Measurements from ENCODE around the gene DGKG.

The DGKG gene

DNA sequence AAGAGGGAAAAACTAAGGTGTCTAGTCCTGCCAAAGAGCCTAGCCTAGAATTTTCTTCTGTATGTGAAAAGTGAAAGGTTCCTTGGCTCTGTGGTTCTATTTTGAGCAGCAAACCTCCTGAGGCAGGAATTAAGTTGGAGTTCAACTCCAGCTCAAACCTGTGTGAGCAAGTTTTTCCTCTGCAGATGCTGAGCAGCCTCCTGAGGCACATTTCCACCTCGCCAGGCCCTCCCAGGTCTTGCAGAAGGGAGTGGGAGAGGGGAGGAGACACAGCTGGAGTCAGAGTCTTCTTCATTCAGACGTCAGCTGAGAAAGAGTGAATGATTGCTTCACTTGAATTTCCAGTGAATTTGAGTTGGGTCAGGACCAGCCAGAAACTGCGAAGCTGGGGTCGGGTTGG is 183.6 kb downstream of the DGKG start:
- Mint-ChIP-seq H3K4me3 (no peak overlapping the region), H3K27ac (no peak overlapping the region), H3K9me3 (no peaks in the 10 kb centered on the region), H3K4me1 (peaks cover 6% of the 10 kb centered on the region), H3K36me3 (ENCODE audit: low read depth) (no peaks in the 10 kb centered on the region), H3K27me3 (ENCODE audit: low read depth, poor library complexity) (peaks cover 22% of the 10 kb centered on the region)
- TF ChIP-seq, protein P1, sequence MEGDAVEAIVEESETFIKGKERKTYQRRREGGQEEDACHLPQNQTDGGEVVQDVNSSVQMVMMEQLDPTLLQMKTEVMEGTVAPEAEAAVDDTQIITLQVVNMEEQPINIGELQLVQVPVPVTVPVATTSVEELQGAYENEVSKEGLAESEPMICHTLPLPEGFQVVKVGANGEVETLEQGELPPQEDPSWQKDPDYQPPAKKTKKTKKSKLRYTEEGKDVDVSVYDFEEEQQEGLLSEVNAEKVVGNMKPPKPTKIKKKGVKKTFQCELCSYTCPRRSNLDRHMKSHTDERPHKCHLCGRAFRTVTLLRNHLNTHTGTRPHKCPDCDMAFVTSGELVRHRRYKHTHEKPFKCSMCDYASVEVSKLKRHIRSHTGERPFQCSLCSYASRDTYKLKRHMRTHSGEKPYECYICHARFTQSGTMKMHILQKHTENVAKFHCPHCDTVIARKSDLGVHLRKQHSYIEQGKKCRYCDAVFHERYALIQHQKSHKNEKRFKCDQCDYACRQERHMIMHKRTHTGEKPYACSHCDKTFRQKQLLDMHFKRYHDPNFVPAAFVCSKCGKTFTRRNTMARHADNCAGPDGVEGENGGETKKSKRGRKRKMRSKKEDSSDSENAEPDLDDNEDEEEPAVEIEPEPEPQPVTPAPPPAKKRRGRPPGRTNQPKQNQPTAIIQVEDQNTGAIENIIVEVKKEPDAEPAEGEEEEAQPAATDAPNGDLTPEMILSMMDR (IDR thresholded peaks at IDR 0.05) = no peak
- no peak for DNase-seq

DNA sequence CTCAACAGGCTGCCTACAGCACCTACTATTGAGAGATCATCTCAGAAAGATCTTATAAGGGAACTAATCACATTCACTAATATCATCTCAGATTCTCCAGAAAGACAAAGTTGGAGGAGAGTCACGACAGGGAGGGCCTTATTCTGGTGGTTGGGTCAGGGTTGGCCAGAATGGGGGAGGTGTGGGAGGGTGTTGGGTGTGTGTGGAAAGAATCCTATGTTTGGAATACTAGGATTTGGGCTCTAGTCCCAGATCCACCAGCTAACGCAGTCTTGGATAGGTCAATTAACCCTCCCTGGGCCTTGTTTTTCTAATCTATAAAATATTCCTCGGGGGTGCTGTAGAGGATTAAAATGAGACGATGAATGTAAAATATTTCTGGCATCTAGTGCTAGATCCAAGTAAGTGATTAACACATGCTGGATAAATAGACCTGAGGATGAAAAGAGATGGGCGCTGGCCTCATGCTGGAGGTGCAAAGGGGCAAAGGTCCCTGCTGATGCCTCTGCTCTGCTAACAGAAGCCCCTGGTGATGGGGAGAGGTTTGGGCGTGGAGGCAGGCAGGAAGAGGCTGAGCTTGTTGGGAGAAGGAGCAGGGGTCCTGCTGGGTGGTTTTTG is 185.6 kb downstream of the DGKG start:
- Mint-ChIP-seq H3K36me3 (ENCODE audit: low read depth) (no peaks in the 10 kb centered on the region), H3K27me3 (ENCODE audit: low read depth, poor library complexity) (peaks cover 18% of the 10 kb centered on the region), H3K4me1 (peaks cover 6% of the 10 kb centered on the region), H3K4me3 (no peak overlapping the region), H3K27ac (no peak overlapping the region), H3K9me3 (no peaks in the 10 kb centered on the region)
- TF ChIP-seq, protein P1 (IDR thresholded peaks at IDR 0.05) = no peak
- no peak for DNase-seq

DNA sequence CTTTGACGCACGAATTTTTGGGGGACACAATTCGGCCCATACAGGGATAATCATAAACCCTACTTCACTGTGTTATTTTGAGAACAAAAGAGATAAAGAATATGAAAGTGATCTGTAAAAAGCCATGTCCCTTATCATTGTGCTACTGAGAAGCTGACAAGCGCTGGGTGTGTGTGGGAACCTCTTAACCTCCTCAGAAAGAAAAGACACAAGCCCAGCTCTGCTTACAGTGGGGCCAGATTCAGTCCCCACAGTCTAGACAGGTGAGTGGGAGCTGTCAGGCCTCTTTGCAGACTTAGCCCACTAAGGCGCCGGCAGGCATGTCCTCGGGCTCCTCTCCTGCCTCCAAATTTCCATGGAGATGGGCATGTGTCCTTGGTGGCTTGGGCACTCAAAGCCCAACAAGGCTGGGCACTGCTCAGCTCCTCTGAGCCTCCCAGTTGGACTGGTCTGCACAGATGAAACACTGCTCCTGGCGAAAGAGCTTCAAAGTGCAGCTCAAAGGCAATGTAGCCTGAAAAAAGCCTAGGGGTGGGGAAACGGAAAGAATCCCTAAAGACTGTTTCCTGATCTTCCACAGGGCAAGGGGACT is 188.7 kb downstream of the DGKG start:
- no peaks in the 10 kb centered on the region for H3K4me1 Mint-ChIP-seq
- H3K9me3 Mint-ChIP-seq = no peaks in the 10 kb centered on the region
- TF ChIP-seq, protein P1 (IDR thresholded peaks at IDR 0.05) = no peak
- DNase-seq = no peak
- H3K4me3 Mint-ChIP-seq = no peak overlapping the region
- H3K36me3 Mint-ChIP-seq (ENCODE audit: low read depth) = no peaks in the 10 kb centered on the region
- no peak overlapping the region for H3K27ac Mint-ChIP-seq
- H3K27me3 Mint-ChIP-seq (ENCODE audit: low read depth, poor library complexity) = peaks cover 20% of the 10 kb centered on the region

DNA sequence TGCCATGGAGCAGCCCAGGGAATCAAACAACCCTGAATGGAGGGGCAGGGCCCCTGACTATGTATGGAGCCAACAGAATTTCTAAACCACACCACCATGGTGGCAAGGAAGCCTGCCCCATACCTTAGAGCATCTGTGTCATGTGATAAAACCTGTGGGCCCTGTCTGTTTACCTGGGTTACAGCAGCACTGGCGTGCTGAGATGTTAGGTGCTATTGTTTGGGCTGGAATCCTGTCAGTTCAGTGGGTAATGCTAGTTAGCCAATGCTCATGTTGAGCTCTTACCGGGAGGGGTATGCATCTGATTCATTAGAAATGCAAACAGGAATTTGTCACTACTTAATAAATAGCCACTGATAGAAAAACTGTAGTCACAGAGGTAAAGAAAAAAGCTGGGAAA is 189.7 kb downstream of the DGKG start:
- no peak overlapping the region for H3K4me3 Mint-ChIP-seq
- H3K9me3 Mint-ChIP-seq = no peaks in the 10 kb centered on the region
- no peak for DNase-seq
- no peaks in the 10 kb centered on the region for H3K4me1 Mint-ChIP-seq
- no peak overlapping the region for H3K27ac Mint-ChIP-seq
- TF ChIP-seq, protein P1 (IDR thresholded peaks at IDR 0.05) = no peak
- no peaks in the 10 kb centered on the region for H3K36me3 Mint-ChIP-seq (ENCODE audit: low read depth)
- H3K27me3 Mint-ChIP-seq (ENCODE audit: low read depth, poor library complexity) = peaks cover 15% of the 10 kb centered on the region

DNA sequence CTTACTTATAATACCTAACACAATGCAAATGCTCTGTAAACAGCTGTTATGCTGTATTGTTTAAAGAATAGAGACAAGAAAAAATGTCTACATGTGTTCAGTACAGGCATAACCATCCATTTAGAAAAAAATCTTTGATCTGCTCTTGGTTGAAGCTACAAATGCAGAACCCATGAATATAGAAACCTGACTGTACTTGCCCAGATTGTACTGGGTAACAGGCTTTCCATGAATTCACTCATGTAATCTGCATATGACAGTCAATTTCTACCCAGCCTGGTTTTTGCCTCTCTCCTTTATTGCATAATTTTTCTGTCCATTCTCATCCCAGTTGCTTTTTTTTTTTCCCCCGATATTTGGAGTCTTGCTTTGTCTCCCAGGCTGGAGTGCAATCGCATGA is 190.5 kb downstream of the DGKG start:
- H3K27me3 Mint-ChIP-seq (ENCODE audit: low read depth, poor library complexity) = peaks cover 15% of the 10 kb centered on the region
- H3K4me3 Mint-ChIP-seq = no peak overlapping the region
- DNase-seq = no peak
- H3K4me1 Mint-ChIP-seq = peaks cover 2% of the 10 kb centered on the region
- H3K9me3 Mint-ChIP-seq = no peaks in the 10 kb centered on the region
- TF ChIP-seq, protein P1 (IDR thresholded peaks at IDR 0.05) = no peak
- H3K27ac Mint-ChIP-seq = no peak overlapping the region
- H3K36me3 Mint-ChIP-seq (ENCODE audit: low read depth) = no peaks in the 10 kb centered on the region

DNA sequence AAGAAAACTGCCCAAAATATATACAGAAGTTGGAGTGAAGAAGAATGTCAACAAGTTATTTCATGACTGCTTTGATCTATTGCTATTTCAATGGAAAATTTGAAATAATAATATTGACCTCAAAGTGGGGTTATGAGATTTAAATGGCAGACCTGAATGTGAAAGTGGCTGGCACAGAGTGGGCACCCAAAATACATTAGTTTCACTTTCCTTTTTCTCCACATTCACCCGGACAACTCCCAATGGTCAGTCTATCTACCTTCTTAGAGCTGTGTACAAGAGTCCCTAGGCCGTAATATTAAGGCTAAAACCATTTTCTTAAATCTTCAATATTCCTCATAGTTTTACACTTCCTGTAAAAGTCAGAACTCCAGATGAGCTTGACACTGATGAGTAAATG is 191.5 kb downstream of the DGKG start:
- no peak overlapping the region for H3K4me3 Mint-ChIP-seq
- peaks cover 15% of the 10 kb centered on the region for H3K27me3 Mint-ChIP-seq (ENCODE audit: low read depth, poor library complexity)
- H3K4me1 Mint-ChIP-seq = peaks cover 10% of the 10 kb centered on the region
- H3K9me3 Mint-ChIP-seq = no peaks in the 10 kb centered on the region
- no peaks in the 10 kb centered on the region for H3K36me3 Mint-ChIP-seq (ENCODE audit: low read depth)
- H3K27ac Mint-ChIP-seq = no peak overlapping the region
- TF ChIP-seq, protein P1 (IDR thresholded peaks at IDR 0.05) = no peak
- no peak for DNase-seq

Measured in nephron progenitor cell (in vitro differentiated cells).